Measurements from ENCODE around the gene MYBPHL. TPM values are rescaled to one million over a fixed set of nuclear protein-coding genes. Genes with fewer than 3 reads are reported as not detected.

MYBPHL gene
- total RNA-seq, 2 donors from 2014 or later: not detected

- DNase-seq: no peak
- H3K27ac Mint-ChIP-seq: no peak overlapping the region
- no peak overlapping the region for H3K9ac ChIP-seq (ENCODE audit: extremely low read depth, low read length, poor library complexity, severe bottlenecking)
- H3K36me3 Mint-ChIP-seq (ENCODE audit: low read depth): no peaks in the 10 kb centered on the region
- H3K4me3 Mint-ChIP-seq: no peak overlapping the region
- no peaks in the 10 kb centered on the region for H3K9me3 ChIP-seq (ENCODE audit: control insufficient read depth, low read length)
- peaks cover 7% of the 10 kb centered on the region for H3K27me3 ChIP-seq (ENCODE audit: control insufficient read depth, insufficient read depth, low read length, poor library complexity, severe bottlenecking)
- peaks cover 8% of the 10 kb centered on the region for H3K27me3 Mint-ChIP-seq (ENCODE audit: insufficient read depth)
- no peaks in the 10 kb centered on the region for H3K36me3 ChIP-seq (ENCODE audit: control insufficient read depth, insufficient read depth, low read length)
- H3K9me3 Mint-ChIP-seq: no peaks in the 10 kb centered on the region
- H3K4me3 ChIP-seq (ENCODE audit: low read length): no peak overlapping the region
- no peak for TF ChIP-seq CTCF (conservative IDR thresholded peaks at IDR 0.05)
- H3K4me1 ChIP-seq (ENCODE audit: control insufficient read depth, insufficient read depth, low read length): peaks cover 5% of the 10 kb centered on the region
- H3K27ac ChIP-seq (ENCODE audit: low read depth, low read length): no peak overlapping the region
- 88 to 91% methylated on average over 11 of the region's 11 CpGs for WGBS, 2 experiments (ENCODE audit: insufficient coverage in 1 of 2, insufficient read length in 1 of 2)
- peaks cover 6% of the 10 kb centered on the region for H3K4me1 Mint-ChIP-seq
Measured at GRCh38 chr1:109298666-109299557, 7.9 kb downstream of the MYBPHL start.

GRCh38 chr1:109296782-109297181 lies 10.0 kb downstream of the MYBPHL start:
- H3K4me3 ChIP-seq (ENCODE audit: low read length): no peak overlapping the region
- Mint-ChIP-seq H3K4me3 (no peak overlapping the region), H3K36me3 (ENCODE audit: low read depth) (no peaks in the 10 kb centered on the region), H3K4me1 (peaks cover 10% of the 10 kb centered on the region), H3K9me3 (no peaks in the 10 kb centered on the region), H3K27ac (no peak overlapping the region), H3K27me3 (ENCODE audit: insufficient read depth) (peaks cover 8% of the 10 kb centered on the region)
- H3K9ac ChIP-seq (ENCODE audit: extremely low read depth, low read length, poor library complexity, severe bottlenecking): no peak overlapping the region
- TF ChIP-seq CTCF (conservative IDR thresholded peaks at IDR 0.05): no peak
- peaks cover 5% of the 10 kb centered on the region for H3K4me1 ChIP-seq (ENCODE audit: control insufficient read depth, insufficient read depth, low read length)
- 94 to 96% methylated on average over 16 of the region's 16 CpGs for WGBS, 2 experiments (ENCODE audit: insufficient coverage in 1 of 2, insufficient read length in 1 of 2)
- peaks cover 17% of the 10 kb centered on the region for H3K27me3 ChIP-seq (ENCODE audit: control insufficient read depth, insufficient read depth, low read length, poor library complexity, severe bottlenecking)
- no peak overlapping the region for H3K27ac ChIP-seq (ENCODE audit: low read depth, low read length)
- no peak for DNase-seq
- no peaks in the 10 kb centered on the region for H3K36me3 ChIP-seq (ENCODE audit: control insufficient read depth, insufficient read depth, low read length)
- no peaks in the 10 kb centered on the region for H3K9me3 ChIP-seq (ENCODE audit: control insufficient read depth, low read length)

DNA sequence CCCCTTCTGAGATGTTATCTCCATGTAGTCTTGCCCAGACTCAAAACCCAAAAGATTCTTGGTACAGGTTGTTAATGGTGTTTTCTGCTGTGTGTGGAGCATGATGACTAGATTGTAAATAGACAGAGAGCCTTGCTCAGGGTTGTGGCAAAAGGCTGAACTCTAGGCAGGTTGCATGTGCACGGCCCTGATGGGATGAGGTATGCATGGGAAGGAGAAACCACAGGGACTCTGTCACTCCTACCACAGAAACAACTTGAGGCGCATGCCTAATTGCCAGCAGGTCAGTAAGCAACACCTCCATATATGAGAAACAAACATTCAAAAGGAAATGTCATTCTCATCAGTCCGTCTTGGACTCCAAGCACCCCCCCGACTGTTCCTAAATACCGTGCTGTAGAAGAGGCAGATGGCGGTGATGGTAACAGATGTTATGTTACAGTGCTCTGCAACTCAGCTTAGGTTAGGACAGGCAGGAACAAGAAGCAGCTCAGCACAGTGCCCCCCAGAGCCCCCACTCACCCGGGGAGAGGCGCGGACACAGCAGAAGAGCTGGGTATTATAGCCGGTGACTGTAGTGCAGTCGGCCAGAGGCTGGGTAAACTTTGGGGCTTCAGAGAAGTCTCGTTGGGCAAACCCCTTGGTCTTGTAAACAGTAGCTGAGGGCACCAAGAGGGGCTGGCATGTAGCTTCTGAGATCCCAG lies 10.9 kb downstream of the MYBPHL start:
- H3K4me3 ChIP-seq (ENCODE audit: low read length): no peak overlapping the region
- Mint-ChIP-seq H3K27me3 (ENCODE audit: insufficient read depth) (peaks cover 8% of the 10 kb centered on the region), H3K36me3 (ENCODE audit: low read depth) (no peaks in the 10 kb centered on the region), H3K9me3 (no peaks in the 10 kb centered on the region), H3K4me3 (no peak overlapping the region), H3K4me1 (peaks cover 13% of the 10 kb centered on the region), H3K27ac (no peak overlapping the region)
- peak; percentile 19 for TF ChIP-seq CTCF (conservative IDR thresholded peaks at IDR 0.05)
- H3K27me3 ChIP-seq (ENCODE audit: control insufficient read depth, insufficient read depth, low read length, poor library complexity, severe bottlenecking): peaks cover 17% of the 10 kb centered on the region
- H3K9ac ChIP-seq (ENCODE audit: extremely low read depth, low read length, poor library complexity, severe bottlenecking): no peak overlapping the region
- H3K9me3 ChIP-seq (ENCODE audit: control insufficient read depth, low read length): no peaks in the 10 kb centered on the region
- no peak for DNase-seq
- H3K4me1 ChIP-seq (ENCODE audit: control insufficient read depth, insufficient read depth, low read length): peaks cover 5% of the 10 kb centered on the region
- H3K27ac ChIP-seq (ENCODE audit: low read depth, low read length): no peak overlapping the region
- WGBS, 2 experiments (ENCODE audit: insufficient coverage in 1 of 2, insufficient read length in 1 of 2): 60 to 85% methylated on average over 3 to 12 of the region's 12 CpGs
- no peaks in the 10 kb centered on the region for H3K36me3 ChIP-seq (ENCODE audit: control insufficient read depth, insufficient read depth, low read length)

Data from endodermal cell (in vitro differentiated cells).